ENCODE measurements around the gene FOXO3.

FOXO3 gene

DNA sequence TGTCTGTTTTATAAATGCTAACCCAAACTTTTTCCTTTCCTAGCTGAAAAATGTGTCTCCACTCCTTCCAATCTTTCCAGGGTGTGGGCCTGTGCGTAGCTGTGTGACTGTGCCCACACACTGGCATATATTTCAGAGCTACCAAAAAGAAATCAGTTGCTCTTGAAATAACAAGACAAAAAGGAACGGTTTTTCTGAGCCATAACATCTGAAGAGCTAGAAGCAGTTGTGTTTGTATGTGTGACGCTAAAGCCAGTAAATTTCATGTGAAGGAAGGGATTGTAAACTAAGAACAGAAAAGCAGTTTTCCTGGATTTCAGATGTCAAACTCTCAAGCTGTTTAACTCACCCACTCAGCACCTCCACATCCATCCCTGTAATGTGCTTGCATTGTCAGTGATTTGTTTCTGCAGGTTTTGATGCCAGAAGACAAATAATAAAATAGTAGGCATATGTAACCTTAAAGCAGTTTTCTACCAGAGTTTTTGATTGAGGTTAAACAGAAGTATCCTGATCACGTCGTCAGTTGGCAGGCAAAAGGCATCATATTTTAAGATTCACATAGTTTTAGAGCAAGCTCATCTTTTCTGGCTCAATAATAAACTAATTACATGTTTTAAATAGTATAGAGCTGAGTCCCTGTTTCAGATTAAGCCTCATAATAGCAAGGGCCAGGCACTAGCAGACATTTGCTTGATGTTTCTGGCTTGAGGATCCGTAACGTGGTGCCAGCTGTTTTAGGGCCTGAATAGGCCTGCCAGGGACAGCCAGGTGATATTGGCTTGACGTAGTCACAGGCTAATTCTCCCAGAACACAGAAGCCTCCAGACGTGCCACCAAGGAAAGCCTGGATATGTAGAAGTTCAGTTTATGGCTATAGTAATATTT is 90.9 kb downstream of the FOXO3 start:
- Histone ChIP-seq H3K27ac (ENCODE audit: low read depth, low read length) (no peak overlapping the region), H4K91ac (ENCODE audit: low read depth, low read length) (no peak overlapping the region), H3K9me3 (ENCODE audit: insufficient read depth, low read depth, low read length) (no peaks in the 10 kb centered on the region), H3K4ac (ENCODE audit: low read depth, low read length) (no peak overlapping the region), H3K4me1 (ENCODE audit: control insufficient read depth in 1 of 2, insufficient read depth in 2 of 2, low read length in 2 of 2) (peaks cover 12 to 17% of the 10 kb centered on the region in 2 experiments), H2BK120ac (ENCODE audit: insufficient read depth, low read length, poor library complexity) (no peak overlapping the region), H2AK5ac (ENCODE audit: low read length) (no peak overlapping the region), H3K23ac (ENCODE audit: low read length) (no peak overlapping the region), H3K27me3 (ENCODE audit: insufficient read depth, low read length) (no peaks in the 10 kb centered on the region), H4K8ac (ENCODE audit: low read depth, low read length) (no peak overlapping the region), H3K4me3 (ENCODE audit: low read depth, low read length) (no peak overlapping the region), H4K12ac (ENCODE audit: low read depth, low read length) (no peak overlapping the region), H3K9ac (ENCODE audit: low read length) (no peak overlapping the region), H2AFZ (ENCODE audit: insufficient read depth, low read length, poor library complexity) (no peak overlapping the region), H3K18ac (ENCODE audit: low read length) (peak overlapping the region; percentile 43), H3K79me1 (ENCODE audit: low read length) (peaks cover 4% of the 10 kb centered on the region), H3K14ac (ENCODE audit: low read length) (no peak overlapping the region), H3K79me2 (ENCODE audit: control insufficient read depth, insufficient read depth, low read length, poor library complexity) (peaks cover 3% of the 10 kb centered on the region), H3K4me2 (ENCODE audit: low read length) (no peak overlapping the region), H3K36me3 (ENCODE audit: control insufficient read depth in 1 of 2, insufficient read depth in 2 of 2, low read length in 2 of 2) (no peaks in the 10 kb centered on the region), H2BK5ac (ENCODE audit: low read depth, low read length, poor library complexity) (no peak overlapping the region), H2BK12ac (ENCODE audit: low read length) (no peak overlapping the region)
- no CpG with 5 or more reads among the region's 9 CpGs for WGBS (ENCODE audit: extremely low coverage, insufficient coverage, insufficient read length)
- DNase-seq: no peak

DNA sequence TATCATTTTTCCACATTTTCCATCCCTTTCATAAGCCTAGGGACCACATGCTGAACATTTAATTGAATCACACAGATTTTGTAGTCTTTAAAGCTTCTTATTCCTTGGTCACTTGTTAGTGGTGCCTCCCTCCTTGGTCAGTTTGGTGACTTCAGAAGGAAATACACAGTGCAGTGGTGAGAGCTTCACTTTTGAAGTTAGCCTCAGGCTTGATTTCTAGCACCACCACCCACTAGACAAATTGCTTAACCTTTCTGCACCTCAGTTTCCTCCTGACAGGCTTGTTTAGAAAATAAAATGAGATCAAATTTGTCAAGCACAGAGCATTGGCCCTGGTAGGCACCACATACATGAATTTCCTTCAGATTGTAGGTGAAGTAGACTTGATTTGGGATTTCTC is 91.7 kb downstream of the FOXO3 start:
- peaks cover 3% of the 10 kb centered on the region for H3K79me2 ChIP-seq (ENCODE audit: control insufficient read depth, insufficient read depth, low read length, poor library complexity)
- H3K4me2 ChIP-seq (ENCODE audit: low read length): no peak overlapping the region
- H4K12ac ChIP-seq (ENCODE audit: low read depth, low read length): no peak overlapping the region
- no peaks in the 10 kb centered on the region for H3K27me3 ChIP-seq (ENCODE audit: insufficient read depth, low read length)
- DNase-seq: no peak
- H2BK12ac ChIP-seq (ENCODE audit: low read length): no peak overlapping the region
- no peaks in the 10 kb centered on the region for H3K36me3 ChIP-seq (ENCODE audit: control insufficient read depth in 1 of 2, insufficient read depth in 2 of 2, low read length in 2 of 2)
- H3K27ac ChIP-seq (ENCODE audit: low read depth, low read length): no peak overlapping the region
- no peak overlapping the region for H2AK5ac ChIP-seq (ENCODE audit: low read length)
- H3K4me3 ChIP-seq (ENCODE audit: low read depth, low read length): no peak overlapping the region
- no peak overlapping the region for H2AFZ ChIP-seq (ENCODE audit: insufficient read depth, low read length, poor library complexity)
- H3K9me3 ChIP-seq (ENCODE audit: insufficient read depth, low read depth, low read length): no peaks in the 10 kb centered on the region
- no peak overlapping the region for H3K9ac ChIP-seq (ENCODE audit: low read length)
- no peak overlapping the region for H4K91ac ChIP-seq (ENCODE audit: low read depth, low read length)
- H4K8ac ChIP-seq (ENCODE audit: low read depth, low read length): no peak overlapping the region
- H3K79me1 ChIP-seq (ENCODE audit: low read length): peaks cover 4% of the 10 kb centered on the region
- no peak overlapping the region for H3K14ac ChIP-seq (ENCODE audit: low read length)
- H3K23ac ChIP-seq (ENCODE audit: low read length): no peak overlapping the region
- peaks cover 12 to 17% of the 10 kb centered on the region in 2 experiments for H3K4me1 ChIP-seq (ENCODE audit: control insufficient read depth in 1 of 2, insufficient read depth in 2 of 2, low read length in 2 of 2)
- H2BK120ac ChIP-seq (ENCODE audit: insufficient read depth, low read length, poor library complexity): no peak overlapping the region
- no peak overlapping the region for H3K18ac ChIP-seq (ENCODE audit: low read length)
- H2BK5ac ChIP-seq (ENCODE audit: low read depth, low read length, poor library complexity): no peak overlapping the region
- no peak overlapping the region for H3K4ac ChIP-seq (ENCODE audit: low read depth, low read length)

DNA sequence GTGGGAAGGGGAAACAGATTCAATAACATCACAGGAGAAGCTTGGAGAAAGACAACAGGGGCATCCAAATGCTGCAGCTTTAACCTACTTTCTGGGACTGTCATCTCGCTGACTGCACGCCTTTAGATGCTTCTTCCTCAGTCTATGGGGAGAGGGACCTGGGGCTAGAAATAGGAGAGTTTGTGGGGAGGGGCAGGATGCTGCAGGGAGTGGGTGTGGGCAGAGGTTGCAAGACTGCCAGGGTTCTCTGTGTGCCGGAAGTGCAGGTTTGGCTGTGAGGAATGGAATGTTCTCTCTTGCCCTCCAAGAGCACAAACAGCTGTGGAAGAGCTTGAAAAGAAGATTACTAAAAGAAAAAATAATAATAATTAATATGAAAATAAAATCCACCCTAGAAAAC is 93.2 kb downstream of the FOXO3 start:
- no peak for DNase-seq
- Histone ChIP-seq H3K4me3 (ENCODE audit: low read depth, low read length) (no peak overlapping the region), H2BK12ac (ENCODE audit: low read length) (no peak overlapping the region), H4K91ac (ENCODE audit: low read depth, low read length) (no peak overlapping the region), H3K36me3 (ENCODE audit: control insufficient read depth in 1 of 2, insufficient read depth in 2 of 2, low read length in 2 of 2) (no peaks in the 10 kb centered on the region), H3K27ac (ENCODE audit: low read depth, low read length) (no peak overlapping the region), H3K27me3 (ENCODE audit: insufficient read depth, low read length) (no peaks in the 10 kb centered on the region), H3K79me2 (ENCODE audit: control insufficient read depth, insufficient read depth, low read length, poor library complexity) (peaks cover 3% of the 10 kb centered on the region), H2BK120ac (ENCODE audit: insufficient read depth, low read length, poor library complexity) (no peak overlapping the region), H2AFZ (ENCODE audit: insufficient read depth, low read length, poor library complexity) (peak overlapping the region; percentile 17), H3K18ac (ENCODE audit: low read length) (no peak overlapping the region), H3K4me1 (ENCODE audit: control insufficient read depth in 1 of 2, insufficient read depth in 2 of 2, low read length in 2 of 2) (peaks cover 11 to 20% of the 10 kb centered on the region in 2 experiments), H3K4ac (ENCODE audit: low read depth, low read length) (no peak overlapping the region), H3K4me2 (ENCODE audit: low read length) (no peak overlapping the region), H3K9ac (ENCODE audit: low read length) (no peak overlapping the region), H2AK5ac (ENCODE audit: low read length) (no peak overlapping the region), H3K23ac (ENCODE audit: low read length) (no peak overlapping the region), H4K12ac (ENCODE audit: low read depth, low read length) (no peak overlapping the region), H3K14ac (ENCODE audit: low read length) (no peak overlapping the region), H4K8ac (ENCODE audit: low read depth, low read length) (no peak overlapping the region), H3K9me3 (ENCODE audit: insufficient read depth, low read depth, low read length) (peaks cover 2% of the 10 kb centered on the region), H3K79me1 (ENCODE audit: low read length) (peaks cover 4% of the 10 kb centered on the region), H2BK5ac (ENCODE audit: low read depth, low read length, poor library complexity) (no peak overlapping the region)
- WGBS (ENCODE audit: extremely low coverage, insufficient coverage, insufficient read length): no CpG with 5 or more reads among the region's 3 CpGs

DNA sequence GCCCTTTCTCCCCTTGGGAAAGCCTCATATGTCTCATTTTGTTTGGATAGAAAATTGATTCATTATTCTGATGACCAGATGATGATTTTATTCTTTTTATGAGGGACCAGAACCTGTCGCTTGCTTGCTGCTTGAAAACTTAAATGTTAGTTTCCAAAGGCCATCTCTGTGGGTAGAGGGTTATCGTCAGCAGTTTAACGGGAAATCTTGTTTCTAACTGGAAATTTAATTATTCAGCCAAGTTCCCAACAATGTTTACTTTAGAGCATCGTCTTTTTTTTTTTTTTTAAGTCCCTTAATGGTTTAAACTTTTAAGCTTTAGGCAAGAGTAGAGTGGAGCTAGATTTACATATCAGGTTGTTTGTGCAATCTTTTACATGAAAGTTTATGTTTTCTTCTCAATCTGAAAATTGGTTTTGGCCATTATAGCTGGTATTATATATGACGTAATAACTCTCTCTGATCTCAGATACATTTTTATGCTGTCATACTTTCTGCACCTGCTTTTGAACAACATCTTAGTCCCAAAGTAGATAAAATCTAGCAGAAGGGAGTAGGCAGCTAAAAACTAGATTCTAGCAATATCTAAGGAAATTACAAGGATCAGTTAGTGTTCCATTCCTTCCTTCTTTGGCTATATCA is 93.9 kb downstream of the FOXO3 start:
- no peak overlapping the region for H2BK120ac ChIP-seq (ENCODE audit: insufficient read depth, low read length, poor library complexity)
- no peak overlapping the region for H3K4ac ChIP-seq (ENCODE audit: low read depth, low read length)
- H3K9me3 ChIP-seq (ENCODE audit: insufficient read depth, low read depth, low read length): peaks cover 2% of the 10 kb centered on the region
- H4K8ac ChIP-seq (ENCODE audit: low read depth, low read length): no peak overlapping the region
- no CpG with 5 or more reads among the region's 5 CpGs for WGBS (ENCODE audit: extremely low coverage, insufficient coverage, insufficient read length)
- H2AFZ ChIP-seq (ENCODE audit: insufficient read depth, low read length, poor library complexity): no peak overlapping the region
- no peak overlapping the region for H4K91ac ChIP-seq (ENCODE audit: low read depth, low read length)
- H2BK12ac ChIP-seq (ENCODE audit: low read length): no peak overlapping the region
- no peak overlapping the region for H4K12ac ChIP-seq (ENCODE audit: low read depth, low read length)
- peaks cover 4% of the 10 kb centered on the region for H3K79me1 ChIP-seq (ENCODE audit: low read length)
- H3K27me3 ChIP-seq (ENCODE audit: insufficient read depth, low read length): no peaks in the 10 kb centered on the region
- H3K4me2 ChIP-seq (ENCODE audit: low read length): no peak overlapping the region
- H3K4me1 ChIP-seq (ENCODE audit: control insufficient read depth in 1 of 2, insufficient read depth in 2 of 2, low read length in 2 of 2): peaks cover 11 to 17% of the 10 kb centered on the region in 2 experiments
- no peak overlapping the region for H3K4me3 ChIP-seq (ENCODE audit: low read depth, low read length)
- DNase-seq: no peak
- H2BK5ac ChIP-seq (ENCODE audit: low read depth, low read length, poor library complexity): no peak overlapping the region
- no peaks in the 10 kb centered on the region for H3K36me3 ChIP-seq (ENCODE audit: control insufficient read depth in 1 of 2, insufficient read depth in 2 of 2, low read length in 2 of 2)
- no peak overlapping the region for H3K14ac ChIP-seq (ENCODE audit: low read length)
- no peak overlapping the region for H2AK5ac ChIP-seq (ENCODE audit: low read length)
- H3K23ac ChIP-seq (ENCODE audit: low read length): no peak overlapping the region
- H3K27ac ChIP-seq (ENCODE audit: low read depth, low read length): no peak overlapping the region
- H3K18ac ChIP-seq (ENCODE audit: low read length): no peak overlapping the region
- no peak overlapping the region for H3K9ac ChIP-seq (ENCODE audit: low read length)
- H3K79me2 ChIP-seq (ENCODE audit: control insufficient read depth, insufficient read depth, low read length, poor library complexity): peaks cover 3% of the 10 kb centered on the region

Data from trophoblast cell (in vitro differentiated cells and primary cell).